GM06990 (cell line): ENCODE measurements around the gene CDK7.

ENCODE experiments used
- DNase-seq: peaks from one replicate; pipeline ENCODE4 v3.0.0-alpha.2; 2011; ENCODE audit not compliant: insufficient read length; ENCODE audit errors: extremely low read depth
- H3K27me3 ChIP-seq: replicated peaks from 2 replicates; pipeline ENCODE4 v1.6.0; 2011; ENCODE audit warnings: low read length; ENCODE audit not compliant: control insufficient read depth, insufficient read depth
- H3K36me3 ChIP-seq: 2 replicates; pipeline ENCODE4 v1.5.1; 2011; ENCODE audit warnings: low read length; ENCODE audit not compliant: control insufficient read depth, insufficient read depth
- H3K4me3 ChIP-seq: replicated peaks from 2 replicates; pipeline ENCODE4 v1.5.1; 2011; ENCODE audit warnings: low read depth, mild to moderate bottlenecking, control low read depth, low read length
- CTCF ChIP-seq: IDR thresholded peaks from 2 replicates; pipeline ENCODE4 v1.5.1; 2011; ENCODE audit warnings: low read length, control low read depth, mild to moderate bottlenecking, inconsistent platforms; ENCODE audit not compliant: insufficient read depth, poor library complexity, severe bottlenecking

CDK7 gene

GRCh38 chr5:69308046-69308553 is 73.4 kb downstream of the CDK7 start:
- H3K27me3 ChIP-seq, result no peaks in the 10 kb centered on the region
- no peaks in the 10 kb centered on the region for H3K36me3 ChIP-seq
- H3K4me3 ChIP-seq, result no peak overlapping the region
- DNase-seq, result no peak
- no peak for TF ChIP-seq CTCF

GRCh38 chr5:69309380-69309779 is 74.7 kb downstream of the CDK7 start:
- DNase-seq, result no peak
- H3K27me3 ChIP-seq, result no peaks in the 10 kb centered on the region
- H3K4me3 ChIP-seq, result no peak overlapping the region
- H3K36me3 ChIP-seq, result peaks cover 2% of the 10 kb centered on the region; the same call in 1 of the 2 replicates
- no peak for TF ChIP-seq CTCF

- no peak for TF ChIP-seq CTCF
- Histone ChIP-seq H3K4me3 (no peak overlapping the region), H3K27me3 (no peaks in the 10 kb centered on the region), H3K36me3 (peaks cover 2% of the 10 kb centered on the region; the same call in 1 of the 2 replicates)
- no peak for DNase-seq
Observed at GRCh38 chr5:69312459-69313160, 77.9 kb downstream of the CDK7 start.

- no peak for DNase-seq
- Histone ChIP-seq H3K27me3 (no peaks in the 10 kb centered on the region), H3K36me3 (peaks cover 2% of the 10 kb centered on the region; the same call in 1 of the 2 replicates), H3K4me3 (no peak overlapping the region)
- no peak for TF ChIP-seq CTCF
Observed at GRCh38 chr5:69313428-69313827, 78.7 kb downstream of the CDK7 start.

- no peak for TF ChIP-seq CTCF
- H3K27me3 ChIP-seq, result no peaks in the 10 kb centered on the region
- DNase-seq, result no peak
- H3K4me3 ChIP-seq, result no peak overlapping the region
- H3K36me3 ChIP-seq, result peaks cover 2% of the 10 kb centered on the region; the same call in 1 of the 2 replicates
Observed at GRCh38 chr5:69315972-69316371, 81.3 kb downstream of the CDK7 start.
